HG02642 (cell line): Measurements from ENCODE around the gene EMILIN2.

Experiments used
- ATAC-seq: cut with Tn5 transposase; IDR thresholded peaks from one replicate; pipeline ENCODE4 v1.9.1; 2021; ENCODE audit warnings: mild to moderate bottlenecking; ENCODE audit not compliant: unreplicated experiment, poor library complexity

Gene EMILIN2

GRCh38 chr18:2895391-2895790 lies 48.6 kb downstream of the EMILIN2 start:
- ATAC-seq, result no peak

- ATAC-seq, result no peak
These were observed 50.2 kb downstream of the EMILIN2 start for GRCh38 chr18:2896990-2897389.

GRCh38 chr18:2897448-2898185 lies 50.8 kb downstream of the EMILIN2 start:
- no peak for ATAC-seq

DNA sequence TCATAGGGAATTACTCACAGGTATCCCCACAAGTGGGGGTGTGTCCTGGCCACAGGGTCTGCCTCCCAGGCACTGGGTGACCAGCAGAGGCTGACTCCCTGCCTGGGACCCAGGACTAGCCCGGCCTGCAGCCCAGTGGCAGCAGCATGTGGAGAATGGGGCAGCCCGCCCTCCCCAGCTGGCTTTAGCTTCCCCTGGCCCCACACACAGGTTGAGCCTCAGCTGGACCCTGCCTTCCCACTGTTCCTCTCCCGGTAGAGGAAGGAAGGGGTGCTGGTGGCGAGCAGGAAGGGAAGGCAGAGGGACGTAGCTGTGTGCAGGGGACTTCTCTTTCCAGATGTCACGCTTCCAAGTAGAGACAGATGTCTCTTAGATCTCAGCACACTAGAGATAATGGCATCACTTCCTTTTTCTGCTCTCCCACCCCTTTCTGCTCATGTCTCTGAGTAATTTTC lies 51.4 kb downstream of the EMILIN2 start:
- ATAC-seq, result no peak

GRCh38 chr18:2900684-2901422 lies 54.0 kb downstream of the EMILIN2 start:
- no peak for ATAC-seq

DNA sequence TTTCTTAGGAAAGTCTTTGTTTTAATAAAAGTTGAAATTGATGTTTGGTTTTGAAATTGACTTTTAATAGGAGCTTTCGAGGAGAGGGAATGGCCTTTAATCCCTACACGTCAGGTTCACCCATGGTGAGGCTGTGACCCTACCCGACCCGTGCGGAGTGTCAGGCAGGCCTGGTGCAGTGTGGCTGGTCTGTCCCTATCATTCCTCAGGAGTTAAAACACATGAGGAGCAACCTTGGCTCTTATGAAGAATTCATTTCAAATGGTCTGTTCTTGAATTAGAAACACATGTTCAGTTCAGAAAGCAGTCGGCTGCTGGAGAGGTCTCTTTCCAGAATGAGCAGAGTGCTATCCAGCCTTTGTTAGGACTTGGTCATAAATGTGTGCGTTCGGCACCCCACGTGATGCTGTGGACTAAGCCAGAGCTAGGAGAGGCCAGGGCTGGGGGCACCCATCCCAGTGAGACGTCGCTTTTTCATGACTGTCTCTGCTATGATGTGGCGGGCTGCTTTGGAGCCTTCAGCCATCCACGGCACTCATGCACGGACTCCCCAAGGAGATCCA lies 54.7 kb downstream of the EMILIN2 start:
- no peak for ATAC-seq

- no peak for ATAC-seq
These were observed 55.5 kb downstream of the EMILIN2 start for GRCh38 chr18:2902327-2902726.

- no peak for ATAC-seq
These were observed 56.2 kb downstream of the EMILIN2 start for GRCh38 chr18:2903006-2903405.

GRCh38 chr18:2905854-2906703 lies 59.3 kb downstream of the EMILIN2 start:
- ATAC-seq, result peak; percentile 29

- ATAC-seq, result peak; percentile 62
These were observed 60.1 kb downstream of the EMILIN2 start for GRCh38 chr18:2906704-2907549.

- ATAC-seq, result no peak
These were observed 60.8 kb downstream of the EMILIN2 start for GRCh38 chr18:2907550-2908135.

DNA sequence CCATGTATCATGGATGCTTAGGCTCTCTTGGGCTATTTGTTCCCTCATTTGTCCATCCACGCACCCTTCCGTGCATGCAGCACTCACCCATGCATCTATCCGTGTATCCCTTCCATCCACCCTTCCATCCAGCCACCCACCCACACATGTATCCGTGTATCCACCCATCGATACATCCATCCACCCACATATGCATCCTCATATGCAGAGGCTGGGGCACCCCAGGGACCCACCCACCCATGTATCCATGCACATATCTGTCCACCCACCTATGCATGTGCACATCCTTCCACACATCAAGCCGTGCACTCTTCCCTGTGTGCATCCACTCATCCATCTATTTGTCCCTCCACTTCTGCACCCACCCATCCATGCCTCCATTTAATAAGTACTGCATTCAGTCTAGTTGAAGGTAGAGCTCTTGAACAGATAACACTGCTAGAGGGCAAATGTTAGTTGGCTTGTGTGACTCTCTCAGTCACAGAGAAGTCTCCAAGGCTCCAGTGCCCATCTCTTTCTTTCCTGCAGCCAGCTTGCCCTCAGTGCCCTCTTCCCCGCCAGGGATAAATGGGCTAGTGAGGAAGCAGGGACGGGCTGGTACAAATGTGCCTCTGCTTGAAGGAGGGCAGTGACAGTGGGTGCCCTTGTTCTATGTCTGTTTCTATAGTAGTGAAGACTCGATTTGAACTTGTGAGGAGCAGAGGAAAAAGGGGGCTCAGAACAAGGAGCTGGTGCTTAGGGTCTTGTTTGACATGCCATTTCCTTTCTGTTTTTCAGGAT lies 61.5 kb downstream of the EMILIN2 start:
- no peak for ATAC-seq

DNA sequence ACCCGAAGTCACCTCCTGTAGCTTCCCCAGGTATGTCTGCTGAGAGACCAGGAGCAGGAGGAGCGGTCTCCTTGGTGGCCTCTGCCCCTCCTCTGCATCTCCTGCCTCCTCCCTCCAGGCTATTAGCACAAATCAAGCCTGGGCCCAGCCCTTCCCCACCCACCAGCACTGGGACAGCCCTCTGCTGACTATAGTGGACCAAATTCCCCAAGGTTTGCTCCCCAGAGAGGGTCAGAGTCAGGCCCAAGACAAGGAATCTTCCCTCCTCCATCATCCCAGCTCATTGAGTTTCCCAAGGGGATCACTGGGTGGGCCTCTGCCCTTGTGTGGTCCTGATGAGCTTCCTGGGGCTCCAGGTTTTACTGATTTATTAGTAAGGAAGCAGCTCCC lies 62.1 kb downstream of the EMILIN2 start:
- ATAC-seq, result no peak

DNA sequence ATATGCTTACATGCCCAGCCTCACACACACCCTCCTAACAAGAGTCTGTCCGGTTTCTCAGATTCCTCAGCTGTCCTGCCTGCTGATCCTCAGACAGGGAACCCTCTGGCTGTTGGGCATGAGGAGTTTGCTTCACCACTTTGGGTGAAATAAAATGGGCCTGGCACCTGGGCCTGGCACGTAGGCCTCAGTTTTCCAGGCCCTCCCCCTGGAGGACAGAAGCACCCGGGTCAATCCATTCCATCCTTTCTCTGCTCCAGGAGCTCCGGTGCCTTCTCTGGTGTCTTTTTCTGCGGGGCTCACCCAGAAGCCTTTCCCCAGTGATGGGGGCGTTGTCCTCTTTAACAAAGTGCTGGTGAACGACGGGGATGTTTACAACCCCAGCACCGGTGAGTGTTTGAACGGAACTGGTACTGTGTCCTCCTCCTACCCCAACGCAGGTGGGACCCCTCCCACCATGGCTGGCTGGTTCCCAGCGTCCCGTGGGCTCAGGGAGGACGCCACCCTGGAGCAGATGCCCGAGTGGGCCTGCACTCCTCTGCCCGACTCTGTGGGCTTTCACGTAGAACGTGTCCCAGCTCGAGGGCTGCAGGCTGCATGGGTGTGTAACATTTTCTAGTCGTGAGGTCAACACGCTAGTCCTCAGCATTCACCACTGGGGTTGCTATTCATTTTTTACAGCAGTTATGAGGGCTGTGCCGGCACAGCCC lies 62.8 kb downstream of the EMILIN2 start:
- ATAC-seq, result no peak

DNA sequence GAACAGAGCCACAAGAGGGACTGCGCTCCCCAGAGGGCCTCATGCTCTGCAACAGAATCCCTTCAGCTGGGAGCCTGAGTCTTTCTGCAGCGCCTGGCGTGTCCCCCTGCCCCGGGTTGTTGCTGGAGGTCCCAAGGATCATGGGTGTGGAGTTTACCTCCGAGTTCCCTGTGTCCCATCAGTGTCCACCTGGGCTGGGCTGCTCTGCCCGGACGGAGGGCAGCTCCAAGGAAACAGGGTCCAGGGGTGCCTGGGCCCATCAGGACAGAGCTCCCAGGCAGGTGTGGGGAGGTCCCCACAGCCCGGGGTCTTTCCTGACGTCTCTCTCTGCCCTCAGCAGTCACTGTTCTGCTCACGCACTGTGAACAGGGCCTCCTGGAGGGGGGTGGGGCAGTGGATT lies 63.5 kb downstream of the EMILIN2 start:
- no peak for ATAC-seq

- no peak for ATAC-seq
These were observed 64.1 kb downstream of the EMILIN2 start for GRCh38 chr18:2910751-2911425.

GRCh38 chr18:2911533-2911932 lies 64.7 kb downstream of the EMILIN2 start:
- ATAC-seq, result no peak
